T-helper 2 cell (primary cell): ENCODE data around the gene TDG.
A peak's percentile ranks its signal among the peaks of the same experiment; 100 is the strongest.
"Not testable (repeated sequence)": the region's sequence is repeated elsewhere in the genome, so short reads cannot be mapped to it uniquely, and the experiment has no call there.

ENCODE experiments used
- DNase-seq, 5 experiments: peaks; one replicate each; pipeline versions ENCODE4 v3.0.0 to v3.0.0-alpha.2; 2012 to 2022

TDG gene

DNA sequence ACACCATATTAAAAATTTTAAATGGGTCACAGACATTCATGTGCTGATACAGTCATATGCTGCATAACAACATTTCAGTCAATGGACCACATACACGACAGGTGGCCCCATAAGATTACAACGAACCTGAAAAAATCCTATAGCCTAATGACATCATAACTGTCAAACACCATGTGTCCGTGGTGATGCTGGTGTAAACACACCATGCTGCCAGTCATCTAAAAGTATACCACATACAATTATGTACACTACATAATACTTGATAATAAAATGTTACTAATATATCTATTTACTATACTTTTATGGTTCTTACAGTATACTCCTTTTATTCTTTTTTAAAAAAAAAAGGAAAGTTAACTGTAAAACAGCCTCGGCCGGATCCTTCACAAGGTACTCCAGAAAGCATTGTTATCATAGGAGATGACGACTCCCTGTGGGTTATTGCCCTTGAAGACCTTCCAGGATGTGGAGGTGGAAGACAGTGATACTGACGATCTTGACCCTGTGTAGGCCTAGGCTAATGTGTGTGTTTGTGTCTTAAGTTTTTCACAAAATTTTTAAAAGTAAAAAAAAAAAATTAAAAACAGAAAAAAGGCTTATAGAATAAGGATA is 5.0 kb upstream of the TDG start:
- DNase-seq = peak in 1 of 5 experiments; percentile 14

DNA sequence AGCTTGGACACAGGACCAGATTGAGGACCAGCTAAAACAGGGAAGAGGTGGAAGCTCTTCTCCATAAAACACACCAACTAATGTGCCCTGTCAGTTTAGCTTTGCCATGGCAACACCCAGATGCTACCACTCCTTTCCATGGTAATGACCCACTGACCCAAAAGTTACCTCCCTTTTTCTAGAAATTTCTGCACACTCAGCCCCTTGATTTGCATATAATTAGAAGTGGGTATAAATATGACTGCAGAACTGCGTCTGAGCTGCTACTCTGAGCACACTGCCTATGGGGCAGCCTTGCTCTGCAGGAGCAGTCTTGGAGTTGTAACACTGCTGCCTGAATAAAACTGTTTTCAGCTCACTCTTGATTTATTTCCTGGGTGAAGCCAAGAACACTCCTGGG is 3.2 kb upstream of the TDG start:
- DNase-seq = no peak

DNA sequence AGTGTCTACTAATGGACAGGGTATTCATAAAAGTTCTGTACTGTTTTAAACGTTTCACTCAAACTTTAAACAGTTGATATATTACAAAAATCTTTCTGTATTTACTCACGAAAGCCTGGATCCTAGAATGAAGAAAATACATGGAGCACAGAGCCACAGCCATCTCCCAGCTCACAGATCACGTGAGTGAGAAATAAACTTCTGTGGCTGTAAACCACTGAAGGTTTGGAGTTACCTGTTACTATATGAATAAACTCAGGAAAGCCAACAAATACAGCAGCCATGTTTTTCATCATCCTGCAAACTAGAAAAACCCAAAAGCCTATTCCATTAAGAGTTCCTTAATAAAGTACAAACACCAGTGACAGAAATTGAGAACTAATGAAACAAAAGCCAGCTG is 867 bp upstream of the TDG start:
- peak in 1 of 5 experiments; percentile 29 for DNase-seq

DNA sequence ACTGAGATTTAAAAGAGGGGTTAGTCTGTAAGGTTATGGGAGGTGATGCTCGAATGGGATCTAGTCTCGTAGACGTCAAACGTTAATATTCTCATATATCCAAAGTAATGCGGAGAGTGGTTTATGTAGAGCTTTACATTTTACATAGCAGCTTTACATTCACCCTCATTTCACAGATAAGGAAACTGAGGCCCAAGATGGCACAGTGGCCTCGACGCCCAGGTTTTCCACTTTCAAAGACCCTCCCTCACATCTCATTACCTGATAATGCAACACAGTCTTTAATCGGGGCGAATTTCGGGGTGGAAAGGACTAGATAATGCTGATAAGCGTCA is 450 bp upstream of the TDG start:
- no peak for DNase-seq

DNA sequence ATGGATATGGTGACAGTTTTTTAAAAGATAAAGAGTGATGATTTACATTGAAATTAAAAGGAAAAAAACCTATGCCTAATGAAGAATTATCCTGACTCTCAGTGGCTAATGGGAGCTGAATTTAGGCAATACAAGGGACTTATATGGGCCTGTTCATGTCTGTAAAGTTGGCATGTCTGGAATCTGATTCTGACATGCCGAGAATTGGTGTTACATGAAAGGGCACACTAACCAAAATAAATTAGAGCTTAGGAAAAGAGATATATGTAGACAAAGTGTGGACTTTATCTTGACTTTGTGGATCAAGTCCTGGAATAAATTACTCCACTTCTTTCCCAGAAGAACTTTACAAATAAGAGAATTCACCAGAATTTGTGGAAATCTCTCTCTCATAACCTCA is 1.1 kb downstream of the TDG start:
- no peak for DNase-seq

DNA sequence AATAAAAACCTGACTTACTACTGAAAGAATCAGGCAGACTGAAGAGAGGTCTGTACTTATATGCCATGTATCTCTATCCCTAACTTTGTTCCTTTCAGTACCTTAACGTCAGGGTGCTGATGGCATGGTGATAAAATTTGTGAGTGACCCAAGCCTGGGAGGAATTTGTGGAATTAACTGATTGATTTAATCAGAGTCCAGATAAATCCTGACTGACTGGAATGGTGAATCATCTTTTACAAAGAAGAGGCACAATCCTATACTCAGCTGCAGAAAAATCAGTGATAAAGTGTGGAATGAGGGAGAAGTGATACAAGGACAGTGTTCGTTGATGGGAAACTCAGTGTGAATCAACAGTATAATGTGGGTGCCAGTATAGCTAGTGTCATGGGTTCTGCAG is 3.7 kb downstream of the TDG start:
- no peak for DNase-seq

DNA sequence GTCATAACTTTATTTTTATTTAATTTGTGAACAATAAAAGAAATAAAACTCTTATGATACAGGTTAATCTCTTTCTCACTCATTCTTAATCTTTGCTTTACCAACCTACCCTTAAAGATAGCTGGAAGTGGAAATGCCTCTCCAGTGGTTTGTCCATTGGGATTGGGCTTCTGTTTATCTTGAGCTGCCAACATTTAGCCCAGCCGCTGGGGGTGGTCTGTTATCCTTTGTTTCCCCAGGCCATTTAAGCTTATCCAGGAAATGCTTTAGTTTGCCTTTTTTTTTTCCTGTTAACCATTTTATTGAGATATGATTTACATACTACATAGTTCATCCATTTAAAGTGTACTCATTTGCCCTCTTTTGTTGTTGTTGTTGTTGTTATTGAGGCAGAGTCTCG is 8.2 kb downstream of the TDG start:
- no peak for DNase-seq

DNA sequence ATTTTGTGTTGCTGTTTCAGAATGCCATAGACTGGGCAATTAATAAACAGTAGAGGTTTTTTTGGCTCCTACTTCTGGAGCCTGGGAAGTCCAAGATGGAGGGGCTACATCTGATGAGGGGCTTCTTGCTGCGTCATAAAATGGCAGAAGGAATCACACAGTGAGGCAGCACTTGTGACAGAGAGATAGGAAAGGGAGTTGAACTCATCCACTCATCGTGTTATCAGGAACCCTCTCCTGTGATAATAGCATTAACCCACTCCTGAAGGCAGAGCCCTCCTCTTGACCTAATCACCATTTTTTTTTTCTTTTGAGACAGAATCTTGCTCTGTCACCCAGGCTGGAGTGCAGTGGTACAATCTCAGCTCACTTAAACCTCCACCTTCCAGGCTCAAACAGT is 9.7 kb downstream of the TDG start:
- no peak for DNase-seq

DNA sequence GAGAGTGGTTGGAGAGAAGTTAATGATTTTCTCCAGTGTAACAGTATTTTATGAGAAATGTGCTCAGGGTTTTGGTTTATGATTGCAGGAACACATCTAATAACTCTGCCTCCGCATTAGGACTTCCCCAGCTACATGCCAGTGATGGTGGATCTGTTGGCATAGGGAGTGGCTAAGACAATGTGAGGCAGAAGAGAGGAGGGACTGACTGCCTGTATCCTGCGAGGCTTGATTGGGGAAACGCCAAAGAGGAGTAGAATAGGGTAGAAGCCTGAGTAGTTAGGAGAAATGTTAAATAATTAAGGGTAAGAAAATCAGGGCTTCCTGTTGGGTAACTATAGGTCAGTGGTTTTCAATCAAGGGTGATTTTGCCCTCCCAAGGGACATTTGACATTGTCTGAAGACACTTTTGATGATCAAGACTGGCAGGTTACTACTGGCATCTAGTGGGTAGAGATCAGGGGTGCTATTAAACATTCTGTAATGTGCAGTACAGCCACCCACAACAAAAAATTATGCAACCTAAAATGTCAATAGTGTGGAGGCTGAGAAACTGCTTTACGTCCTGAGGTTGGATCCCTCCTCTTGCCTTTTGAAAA is 12.8 kb downstream of the TDG start:
- DNase-seq = no peak

DNA sequence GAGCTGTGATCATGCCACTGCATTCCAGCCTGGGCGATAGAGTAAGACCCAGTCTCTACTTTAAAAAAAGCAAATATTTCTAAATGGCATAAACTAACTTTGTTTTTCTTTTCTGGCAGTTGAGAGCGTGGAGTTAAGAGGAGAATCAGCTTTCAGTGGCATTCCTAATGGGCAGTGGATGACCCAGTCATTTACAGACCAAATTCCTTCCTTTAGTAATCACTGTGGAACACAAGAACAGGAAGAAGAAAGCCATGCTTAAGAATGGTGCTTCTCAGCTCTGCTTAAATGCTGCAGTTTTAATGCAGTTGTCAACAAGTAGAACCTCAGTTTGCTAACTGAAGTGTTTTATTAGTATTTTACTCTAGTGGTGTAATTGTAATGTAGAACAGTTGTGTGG is 21.2 kb downstream of the TDG start:
- DNase-seq = no peak

DNA sequence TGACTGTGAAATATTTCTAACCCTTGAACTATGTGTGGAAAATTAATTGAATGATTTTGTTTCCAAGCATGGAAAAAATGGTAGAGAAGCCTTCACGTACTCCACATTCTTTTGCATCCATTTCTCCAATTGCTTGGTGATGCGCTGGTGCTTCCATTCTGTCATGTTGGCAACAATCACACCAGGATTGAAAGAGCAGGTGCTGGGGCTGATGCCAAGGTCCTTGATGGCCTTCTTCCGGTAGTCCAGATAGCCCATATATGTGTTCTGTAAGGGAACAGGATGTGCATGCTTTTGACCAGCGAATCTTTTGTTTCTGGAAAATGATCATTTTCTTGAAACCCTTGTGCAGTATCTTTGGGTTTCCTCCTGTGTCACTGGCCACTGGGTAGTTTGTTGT is 28.6 kb downstream of the TDG start:
- DNase-seq = no peak

DNA sequence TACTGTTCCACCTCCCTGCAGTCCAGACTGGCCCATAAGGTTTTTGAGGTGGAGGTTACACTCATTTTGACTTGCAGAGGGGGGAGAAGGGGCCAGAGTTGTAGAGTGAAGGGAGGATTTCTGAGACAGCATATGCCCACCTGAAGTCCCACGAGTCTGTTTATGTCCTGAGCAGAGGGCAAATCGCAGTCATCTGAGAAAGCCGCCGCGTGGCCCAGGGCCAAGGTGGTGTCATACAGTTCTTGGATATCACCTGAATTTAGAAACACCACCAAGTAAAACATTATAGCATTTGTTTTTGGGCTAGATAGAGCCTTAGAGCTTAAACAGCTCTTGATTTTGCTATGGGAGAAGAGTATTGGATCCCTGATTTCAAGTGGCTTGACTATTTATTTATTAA is 30.9 kb downstream of the TDG start:
- DNase-seq = no peak

DNA sequence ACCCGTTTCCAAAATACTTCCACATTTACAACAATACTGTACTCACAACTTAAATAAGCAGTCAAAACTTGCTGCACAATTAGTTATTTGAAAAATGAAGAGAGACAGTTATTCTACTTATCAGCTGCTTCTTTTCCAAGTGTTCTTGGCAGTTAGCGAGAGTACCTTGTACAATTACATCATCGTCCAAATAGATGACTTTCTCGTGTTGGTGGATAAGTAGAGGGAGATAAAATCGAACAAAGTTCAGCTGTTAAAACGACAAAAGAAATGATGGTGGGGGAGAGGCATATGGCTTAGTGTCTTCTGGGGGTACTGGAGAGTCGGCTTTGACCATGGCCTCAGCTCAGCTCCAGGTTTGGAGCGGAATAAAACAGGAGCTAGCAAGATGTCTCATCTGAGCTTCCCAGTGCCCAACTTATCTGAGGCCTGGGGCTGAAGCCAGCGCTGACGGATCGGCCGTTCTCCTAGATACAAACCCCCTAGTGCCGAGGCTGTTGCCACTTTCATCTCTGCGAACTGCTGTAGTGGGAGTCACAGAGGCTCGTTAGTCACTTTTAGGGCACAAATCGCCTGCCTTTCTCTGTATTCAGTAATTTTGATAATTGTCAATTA is 31.7 kb downstream of the TDG start:
- DNase-seq = no peak

DNA sequence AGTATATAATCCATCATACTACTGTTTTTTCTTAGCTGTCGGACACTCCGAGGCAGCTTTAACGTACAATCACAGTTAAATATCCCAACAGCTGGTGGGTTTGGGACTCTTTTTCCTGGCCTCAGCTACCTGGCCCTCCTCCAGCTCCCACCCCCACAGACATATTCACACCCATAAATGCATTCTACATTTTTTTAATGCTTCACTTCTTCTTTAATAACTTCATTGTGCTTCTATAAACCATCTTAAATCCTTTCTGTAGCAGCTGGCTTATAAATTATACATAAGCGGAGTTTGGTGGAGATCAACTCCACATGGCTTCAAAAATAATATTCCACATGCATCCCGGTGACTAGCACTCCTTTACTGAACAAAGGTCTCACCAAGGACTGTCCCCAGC is 33.3 kb downstream of the TDG start:
- DNase-seq = no peak

DNA sequence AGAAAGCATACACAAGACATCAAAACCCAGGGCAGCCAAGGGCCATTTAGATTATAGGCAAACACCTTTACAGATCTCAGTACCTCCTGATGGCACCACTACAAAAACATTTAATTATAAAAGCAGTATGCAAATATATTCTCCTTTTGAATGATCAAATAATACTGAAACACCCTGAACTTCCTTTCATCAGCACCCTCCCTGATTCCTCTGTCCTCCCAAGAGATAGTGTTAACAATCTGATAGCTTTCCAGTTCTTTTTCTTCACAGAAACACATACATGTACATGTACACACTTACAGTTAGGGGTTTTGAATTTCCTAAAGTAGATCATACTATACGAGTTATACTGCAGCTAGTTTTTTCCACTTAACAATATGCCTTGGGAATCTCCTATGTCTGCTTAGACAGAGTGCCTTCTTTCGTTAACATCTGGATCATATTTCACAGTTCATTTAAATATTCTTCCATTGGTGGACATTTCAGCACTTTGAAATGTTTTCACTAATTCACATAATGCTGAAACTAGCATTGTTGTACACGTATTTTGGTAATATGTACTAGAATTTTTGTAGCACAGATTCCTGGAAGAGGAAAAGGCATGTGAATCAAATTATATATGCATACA is 35.2 kb downstream of the TDG start:
- no peak for DNase-seq

DNA sequence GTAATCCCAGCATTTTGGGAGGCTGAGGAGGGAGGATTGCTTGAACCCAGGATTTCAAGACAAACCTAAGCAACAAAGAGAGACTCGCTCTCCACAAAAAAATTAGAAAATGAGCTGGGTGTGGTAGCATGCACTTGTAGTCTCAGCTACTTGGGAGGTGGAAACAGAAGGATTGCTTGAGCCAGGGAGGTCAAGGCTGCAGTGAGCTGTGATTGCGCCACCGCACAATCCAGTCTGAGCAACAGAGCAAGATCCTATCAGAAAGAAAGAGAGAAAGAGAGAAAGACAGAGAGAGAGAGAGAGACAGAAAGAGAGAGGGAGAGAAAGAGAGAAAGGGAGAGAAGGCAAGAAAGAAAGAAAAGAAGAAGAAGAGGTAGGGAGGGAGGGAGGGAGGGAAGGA is 37.0 kb downstream of the TDG start:
- no peak for DNase-seq

DNA sequence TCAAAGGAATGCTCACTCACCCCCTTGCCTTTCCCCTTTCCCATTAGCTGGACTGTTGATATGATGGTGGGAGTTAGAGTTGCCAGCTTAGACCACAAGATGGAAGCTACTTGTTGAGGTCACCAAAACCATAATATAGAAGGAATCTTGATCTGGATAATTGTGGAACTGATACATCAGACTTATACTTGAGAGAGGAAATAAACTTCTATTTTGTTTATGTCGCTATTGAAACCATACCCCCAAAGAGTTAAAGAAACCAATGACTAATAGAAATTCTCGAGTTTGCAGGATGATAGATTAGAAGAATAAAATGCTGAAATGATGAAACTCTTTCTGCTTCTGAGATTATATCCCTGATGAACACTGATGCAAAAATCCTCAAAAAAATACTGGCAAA is 37.9 kb downstream of the TDG start:
- no peak for DNase-seq

DNA sequence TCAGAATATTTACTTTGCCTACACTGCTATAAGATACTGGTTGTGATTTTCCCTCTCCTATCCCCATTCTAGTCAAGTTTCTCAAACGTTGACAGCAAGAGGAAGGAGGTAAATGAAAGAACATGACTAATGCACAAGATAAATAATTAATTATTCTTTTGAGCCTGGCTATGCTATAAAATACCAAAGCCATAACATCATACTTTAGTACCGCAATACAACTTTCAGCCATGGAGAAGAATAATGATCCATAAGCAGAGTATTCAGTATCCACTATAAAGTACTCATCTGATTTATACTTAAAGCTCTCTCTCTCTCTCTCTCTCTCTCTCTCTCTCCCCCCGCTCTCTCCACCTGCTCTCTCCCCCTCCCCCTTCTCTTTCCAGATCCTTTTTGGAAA is 41.3 kb downstream of the TDG start:
- DNase-seq = no peak

DNA sequence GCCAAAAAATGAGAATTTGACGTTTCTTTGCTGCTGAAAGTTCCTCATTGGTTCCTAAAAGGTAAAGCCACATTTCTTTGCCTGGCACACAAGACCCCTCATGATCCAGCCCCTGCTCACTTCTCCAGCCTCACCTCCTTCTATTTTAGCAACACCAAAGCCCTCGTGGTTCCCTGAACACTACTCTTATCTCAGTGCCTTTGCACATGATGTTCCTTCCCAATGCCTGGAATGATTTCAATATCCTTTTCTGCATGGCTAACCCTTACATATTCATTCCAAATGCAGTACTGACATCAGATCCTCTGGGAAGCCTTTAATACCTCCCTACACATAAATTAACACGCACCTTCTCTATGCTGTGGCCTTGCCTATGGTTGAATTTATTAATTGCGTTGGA is 44.4 kb downstream of the TDG start:
- DNase-seq = no peak

DNA sequence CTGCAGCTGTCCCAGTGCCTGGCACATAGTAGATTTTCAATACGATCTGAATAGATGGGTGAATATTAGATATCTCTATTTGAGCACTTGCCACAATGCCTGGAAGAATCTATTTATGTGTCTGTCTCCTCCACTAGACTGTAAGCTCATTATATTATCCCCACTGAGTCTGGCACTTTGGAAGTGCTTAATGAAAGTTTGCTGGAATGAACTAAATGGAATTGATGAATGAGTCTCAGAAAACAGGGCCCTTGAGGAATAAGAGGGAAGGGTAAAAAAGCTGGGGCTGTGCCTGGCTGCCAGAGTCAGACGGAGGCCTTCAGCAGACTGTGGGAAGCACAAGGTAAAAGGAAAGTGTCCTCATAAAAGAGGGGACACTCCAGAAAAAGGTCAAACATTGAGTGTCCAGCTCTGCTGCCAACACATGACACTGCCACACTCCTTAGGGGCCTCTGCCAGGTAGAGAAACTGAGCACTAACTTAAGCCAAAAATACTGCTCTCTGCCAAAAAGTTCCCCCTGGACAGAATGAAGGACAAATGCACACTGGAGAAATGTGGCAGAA is 45.0 kb downstream of the TDG start:
- no peak for DNase-seq

DNA sequence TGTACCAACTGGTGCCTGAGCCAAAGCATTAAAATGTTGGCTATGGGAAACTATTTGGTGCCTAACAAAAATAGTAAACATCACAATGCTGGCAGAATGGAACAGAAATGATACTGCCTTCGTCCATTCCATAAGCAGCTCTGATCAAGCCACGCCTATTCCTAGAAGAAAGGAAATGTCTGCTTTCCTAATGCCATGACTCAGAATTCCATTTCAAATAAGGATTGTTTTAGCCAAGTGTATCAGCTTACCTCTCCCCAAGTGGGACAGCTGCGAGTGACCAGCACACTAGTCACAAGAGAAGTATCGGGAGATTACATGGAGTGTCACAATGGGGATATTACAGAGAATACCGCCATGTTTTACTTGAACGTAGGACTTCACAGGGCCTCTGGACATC is 45.6 kb downstream of the TDG start:
- DNase-seq = no peak

DNA sequence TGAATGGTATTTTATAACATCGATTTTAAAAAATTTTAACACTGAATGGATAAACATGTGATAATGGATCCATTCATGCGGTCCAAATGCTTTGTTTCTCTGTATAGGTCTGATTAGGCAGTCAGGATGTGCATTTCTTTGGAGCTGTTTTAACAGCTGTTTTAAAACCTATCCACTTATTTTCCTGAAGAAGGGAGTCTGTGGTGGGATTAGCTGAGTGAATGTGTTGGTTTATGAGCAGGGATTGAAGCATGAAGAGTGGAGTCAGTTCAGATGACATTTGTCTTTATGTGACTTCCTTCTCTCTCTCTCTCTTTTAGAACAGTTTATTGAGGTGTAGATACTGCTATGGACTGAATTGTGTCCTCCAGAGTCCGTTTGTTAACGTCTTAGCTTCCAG is 46.7 kb downstream of the TDG start:
- DNase-seq = no peak

DNA sequence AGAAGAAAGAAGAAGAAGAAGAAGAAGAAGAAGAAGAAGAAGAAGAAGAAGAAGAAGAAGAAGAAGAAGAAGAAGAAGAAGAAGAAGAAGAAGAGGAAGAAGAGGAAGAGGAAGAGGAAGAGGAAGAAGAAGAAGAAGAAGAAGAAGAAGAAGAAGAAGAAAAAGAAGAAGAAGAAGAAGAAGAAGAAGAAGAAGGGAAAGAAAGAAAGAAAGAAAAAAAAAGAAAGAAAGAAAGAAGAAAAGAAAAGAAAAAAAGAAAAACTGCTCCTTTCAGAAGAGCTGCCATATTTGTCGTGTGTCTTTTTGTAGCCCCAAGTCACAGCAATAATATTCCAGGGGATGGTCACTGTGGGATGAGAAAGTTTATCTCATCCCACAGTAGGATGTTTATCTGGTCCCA is 56.2 kb downstream of the TDG start:
- not testable (repeated sequence) for DNase-seq

DNA sequence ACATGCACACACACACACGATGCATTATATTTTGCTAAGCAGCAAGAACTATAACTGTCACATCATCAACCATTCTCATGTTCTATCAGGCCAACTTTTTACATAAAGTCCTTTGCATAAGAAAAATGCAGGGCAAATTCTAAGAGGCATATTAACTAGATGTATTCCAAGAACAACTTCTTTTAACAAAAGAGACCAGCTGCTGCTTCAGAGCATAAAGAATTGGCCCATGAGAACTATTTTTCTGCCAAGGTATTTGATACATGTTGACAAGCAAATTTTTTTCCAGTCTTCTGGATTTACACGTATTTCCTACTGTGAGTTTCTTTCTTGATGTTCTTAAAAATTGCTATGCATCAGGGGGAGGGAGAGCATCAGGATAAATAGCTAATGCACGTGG is 57.1 kb downstream of the TDG start:
- DNase-seq = no peak
